Neural cell (in vitro differentiated cells): ENCODE results near the gene FAM13B. TPM values are rescaled to one million over a fixed set of nuclear protein-coding genes. Genes with fewer than 3 reads are reported as not detected.

Experiments used
- H2AFZ ChIP-seq: fragments of 200-600, 300-800 bp; sonication (generic), shearing (Covaris generic); 2 replicates; pipeline ENCODE4 v1.6.0; 2014; ENCODE audit warnings: low read depth, mild to moderate bottlenecking, antibody characterized with exemption, low read length, moderate library complexity
- H3F3A ChIP-seq: fragments of 200-600 bp; shearing (Covaris generic); 2 replicates; pipeline ENCODE4 v1.6.1; 2016; ENCODE audit warnings: mild to moderate bottlenecking, moderate library complexity, mixed read lengths, antibody characterized with exemption, low read length; ENCODE audit not compliant: insufficient read depth, poor library complexity, severe bottlenecking
- H3K27ac ChIP-seq: fragments of 200-600, 300-800 bp; sonication (generic), shearing (Covaris generic); 2 replicates; pipeline ENCODE4 v1.5.1; 2014; ENCODE audit warnings: mild to moderate bottlenecking, low read length, moderate library complexity
- H3K27me3 ChIP-seq: fragments of 300-800, 200-600 bp; sonication (generic), shearing (Covaris generic); 2 replicates; pipeline ENCODE4 v1.6.0; 2014; ENCODE audit warnings: mild to moderate bottlenecking, low read depth, low read length, moderate library complexity; ENCODE audit not compliant: insufficient read depth
- H3K36me3 ChIP-seq: fragments of 300-800, 200-600 bp; sonication (generic), shearing (Covaris generic); 2 replicates; pipeline ENCODE4 v1.5.1; 2014; ENCODE audit warnings: mild to moderate bottlenecking, antibody characterized with exemption, low read length, moderate library complexity; ENCODE audit not compliant: insufficient read depth
- H3K4me2 ChIP-seq: fragments of 300-800, 200-600 bp; sonication (generic), shearing (Covaris generic); 2 replicates; pipeline ENCODE4 v1.6.0; 2014; ENCODE audit warnings: mild to moderate bottlenecking, low read length
- H3K4me3 ChIP-seq: fragments of 300-800, 200-600 bp; sonication (generic), shearing (Covaris generic); 2 replicates; pipeline ENCODE4 v1.5.1; 2014; ENCODE audit warnings: mild to moderate bottlenecking, low read length, moderate library complexity
- H3K79me2 ChIP-seq: fragments of 200-600 bp; shearing (Covaris generic); replicated peaks from 2 replicates; pipeline ENCODE4 v1.6.0; 2014; ENCODE audit warnings: mild to moderate bottlenecking, low read length, moderate library complexity; ENCODE audit not compliant: insufficient read depth
- H3K9ac ChIP-seq: fragments of 300-800, 200-600 bp; sonication (generic), shearing (Covaris generic); 2 replicates; pipeline ENCODE4 v1.6.1; 2016; ENCODE audit warnings: mild to moderate bottlenecking, low read length, mixed read lengths
- H3K9me2 ChIP-seq: fragments of 200-600 bp; shearing (Covaris generic); 2 replicates; pipeline ENCODE4 v1.6.1; 2016; ENCODE audit warnings: mild to moderate bottlenecking, low read length, mixed read lengths; ENCODE audit not compliant: insufficient read depth
- H3K9me3 ChIP-seq: fragments of 200-600, 300-800 bp; sonication (generic), shearing (Covaris generic); 2 replicates; pipeline ENCODE4 v1.6.1; 2016; ENCODE audit warnings: mild to moderate bottlenecking, mixed run types, low read length, moderate library complexity, mixed read lengths
- H4K20me1 ChIP-seq: fragments of 200-600 bp; shearing (Covaris generic); 2 replicates; pipeline ENCODE4 v1.6.1; 2016; ENCODE audit warnings: mild to moderate bottlenecking, mixed run types; ENCODE audit not compliant: insufficient read depth
- CTCF ChIP-seq: fragments of 450-650 bp; IDR thresholded peaks from 2 replicates; pipeline ENCODE4 v1.5.1; 2014; ENCODE audit warnings: antibody characterized with exemption, mild to moderate bottlenecking, moderate library complexity; ENCODE audit not compliant: poor library complexity, severe bottlenecking
- EP300 ChIP-seq: fragments of 450-650 bp; conservative IDR thresholded peaks from 2 replicates; pipeline ENCODE4 v1.6.1; 2014; ENCODE audit warnings: antibody characterized with exemption, mild to moderate bottlenecking, moderate library complexity; ENCODE audit not compliant: poor library complexity, severe bottlenecking
- EZH2 ChIP-seq: fragments of 200-600, 300-800 bp; shearing (Covaris generic), sonication (generic); IDR thresholded peaks from 2 replicates; pipeline ENCODE4 v1.6.1; 2014; ENCODE audit warnings: antibody characterized with exemption, low read length, borderline replicate concordance, mild to moderate bottlenecking; ENCODE audit not compliant: insufficient read depth, poor library complexity, severe bottlenecking
- MXI1 ChIP-seq: fragments of 450-650 bp; conservative IDR thresholded peaks from 2 replicates; pipeline ENCODE4 v1.6.1; 2014; ENCODE audit warnings: antibody characterized with exemption, mild to moderate bottlenecking; ENCODE audit not compliant: poor library complexity, severe bottlenecking
- POLR2AphosphoS5 ChIP-seq: IDR thresholded peaks from 2 replicates; pipeline ENCODE4 v1.6.1; 2012
- RAD21 ChIP-seq: fragments of 450-650 bp; conservative IDR thresholded peaks from 2 replicates; pipeline ENCODE4 v1.6.1; 2014; ENCODE audit warnings: antibody characterized with exemption, mild to moderate bottlenecking, moderate library complexity
- REST ChIP-seq: IDR thresholded peaks from 2 replicates; pipeline ENCODE4 v1.6.1; 2012; ENCODE audit warnings: borderline replicate concordance
- SMC3 ChIP-seq: fragments of 450-650 bp; conservative IDR thresholded peaks from 2 replicates; pipeline ENCODE4 v1.6.1; 2014; ENCODE audit warnings: antibody characterized with exemption, mild to moderate bottlenecking, moderate library complexity; ENCODE audit not compliant: poor library complexity
- TAF1 ChIP-seq: IDR thresholded peaks from 2 replicates; pipeline ENCODE4 v1.6.1; 2012; ENCODE audit warnings: low read depth
- polyA plus RNA-seq: library from polyadenylated mRNA; depleted of rRNA; stranded (reverse); fragments of >200 nt; gene quantifications from 2 replicates; pipeline ENCODE4 v1.2.3, GENCODE V29; 2014

FAM13B gene
- polyA plus RNA-seq, 1 donor from 2014 or later: 61.6 TPM

- H3K9me3 ChIP-seq: no peaks in the 10 kb centered on the region
These were observed 118.1 kb downstream of the FAM13B start for GRCh38 chr5:137914758-137915157.

DNA sequence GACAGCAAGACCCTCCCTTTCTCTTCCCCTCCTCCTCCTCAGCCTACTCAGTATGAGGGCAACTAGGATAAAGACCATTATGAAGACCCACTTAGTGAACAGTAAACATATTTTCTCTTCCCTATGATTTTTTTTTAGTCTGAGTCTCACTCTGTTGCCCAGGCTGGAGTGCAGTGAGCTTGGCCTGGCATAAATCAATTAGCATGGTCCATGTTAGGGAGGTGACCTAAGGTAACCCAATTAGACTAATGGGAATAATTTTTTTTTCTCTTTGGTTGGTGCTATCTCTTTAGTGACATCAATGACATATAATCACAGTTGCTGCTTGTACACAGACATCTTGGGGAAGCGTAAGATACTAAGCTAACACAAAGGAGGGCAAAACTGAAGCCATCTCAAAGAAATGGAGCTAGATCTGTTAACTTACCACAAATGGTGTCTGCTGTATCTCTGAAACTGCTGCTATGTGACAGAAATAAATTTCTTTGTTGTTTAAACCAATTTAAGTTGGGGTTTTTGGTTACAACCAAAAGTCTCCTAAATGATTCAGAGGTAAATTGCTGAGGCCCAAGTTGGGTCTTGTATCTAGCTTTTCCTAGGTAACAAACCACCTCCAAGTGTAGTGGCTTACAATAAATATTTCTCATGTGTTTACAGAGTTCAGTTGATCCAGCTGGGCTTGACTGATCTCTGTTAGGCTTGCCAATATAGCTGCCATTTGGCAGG is 130.3 kb downstream of the FAM13B start:
- H3K9me3 ChIP-seq: no peaks in the 10 kb centered on the region
- no peaks in the 10 kb centered on the region for H3F3A ChIP-seq
- H2AFZ ChIP-seq: no peak overlapping the region
- H3K9ac ChIP-seq: no peak overlapping the region
- no peaks in the 10 kb centered on the region for H3K9me2 ChIP-seq
- H3K4me3 ChIP-seq: no peak overlapping the region
- no peak for TF ChIP-seq POLR2AphosphoS5
- no peak for TF ChIP-seq CTCF
- no peak for TF ChIP-seq SMC3
- TF ChIP-seq TAF1: no peak
- no peak for TF ChIP-seq RAD21
- TF ChIP-seq EZH2: no peak
- no peak for TF ChIP-seq MXI1
- no peak for TF ChIP-seq REST
- no peak for TF ChIP-seq EP300
- no peaks in the 10 kb centered on the region for H4K20me1 ChIP-seq
- H3K36me3 ChIP-seq: no peaks in the 10 kb centered on the region
- H3K27me3 ChIP-seq: no peaks in the 10 kb centered on the region
- no peak overlapping the region for H3K4me2 ChIP-seq
- no peak overlapping the region for H3K27ac ChIP-seq
- no peaks in the 10 kb centered on the region for H3K79me2 ChIP-seq

More at GRCh38 chr5:137914758-137915157, 118.1 kb downstream of the FAM13B start:
- Histone ChIP-seq H4K20me1 (no peaks in the 10 kb centered on the region), H3K79me2 (no peaks in the 10 kb centered on the region), H3K9ac (no peak overlapping the region), H2AFZ (no peak overlapping the region), H3K27ac (no peak overlapping the region), H3K4me2 (no peak overlapping the region), H3F3A (no peaks in the 10 kb centered on the region), H3K36me3 (no peaks in the 10 kb centered on the region), H3K27me3 (no peaks in the 10 kb centered on the region), H3K9me2 (no peaks in the 10 kb centered on the region), H3K4me3 (no peak overlapping the region)
- TF ChIP-seq POLR2AphosphoS5: no peak
- no peak for TF ChIP-seq EP300
